ENCODE measurements around the gene CAMSAP3. TPM values are rescaled to one million over a fixed set of nuclear protein-coding genes. Genes with fewer than 3 reads are reported as not detected.

CAMSAP3 gene
- total RNA-seq, 1 experiment from 2014 or later, result 28.4 TPM

GRCh38 chr19:7562646-7563393 lies 32.8 kb upstream of the CAMSAP3 start:
- peak; percentile 34 for DNase-seq

More at GRCh38 chr19:7562646-7563393, 32.8 kb upstream of the CAMSAP3 start:
- Histone ChIP-seq H3K23ac (ENCODE audit: insufficient read length, low read depth, low read length) (no peak overlapping the region), H2BK12ac (ENCODE audit: insufficient read length, low read depth, low read length) (no peak overlapping the region), H2AFZ (ENCODE audit: low read length) (no peak overlapping the region), H3K18ac (ENCODE audit: insufficient read length, low read depth, low read length) (no peak overlapping the region), H2BK15ac (ENCODE audit: low read depth, low read length) (no peak overlapping the region), H3K27ac (ENCODE audit: insufficient read length, low read depth, low read length) (no peak overlapping the region), H3T11ph (ENCODE audit: low read length) (no peak overlapping the region), H3K27me3 (ENCODE audit: insufficient read depth, low read length) (no peaks in the 10 kb centered on the region), H3K23me2 (ENCODE audit: insufficient read length, low read depth, low read length, poor library complexity, severe bottlenecking) (no peaks in the 10 kb centered on the region), H4K5ac (ENCODE audit: insufficient read length, low read depth, low read length) (no peak overlapping the region), H2BK120ac (ENCODE audit: low read depth, low read length, poor library complexity, severe bottlenecking) (no peak overlapping the region), H3K79me2 (ENCODE audit: insufficient read depth, low read length) (no peaks in the 10 kb centered on the region), H4K8ac (replicated peaks; ENCODE audit: insufficient read length, low read depth, low read length) (no peak overlapping the region), H2AK5ac (ENCODE audit: insufficient read length, low read length) (no peak overlapping the region), H2BK5ac (ENCODE audit: insufficient read length, low read length) (no peak overlapping the region), H3K4ac (ENCODE audit: low read depth, low read length) (no peak overlapping the region), H3K79me1 (ENCODE audit: insufficient read depth, low read depth, low read length, poor library complexity, severe bottlenecking) (no peaks in the 10 kb centered on the region), H4K20me1 (ENCODE audit: control insufficient read depth, insufficient read depth, insufficient read length) (no peaks in the 10 kb centered on the region), H3K56ac (ENCODE audit: insufficient read length, low read depth, low read length) (no peak overlapping the region), H4K91ac (ENCODE audit: insufficient read length, low read depth, low read length) (no peak overlapping the region), H3K4me2 (ENCODE audit: insufficient read depth, insufficient read length, low read length) (no peak overlapping the region), H3K4me1 (ENCODE audit: insufficient read depth, low read length) (no peaks in the 10 kb centered on the region), H3K14ac (ENCODE audit: insufficient read depth, low read length) (no peak overlapping the region), H2BK20ac (ENCODE audit: low read depth, low read length, poor library complexity, severe bottlenecking) (no peak overlapping the region), H3K9ac (ENCODE audit: extremely low read depth, insufficient read length, low read length) (no peak overlapping the region), H3K9me3 (ENCODE audit: control insufficient read depth, low read depth, low read length) (no peaks in the 10 kb centered on the region)
- no peaks in the 10 kb centered on the region for H3K4me1 Mint-ChIP-seq
- H3K36me3 Mint-ChIP-seq (ENCODE audit: insufficient read depth in 1 of 3, low read depth in 3 of 3), result peaks cover 8 to 24% (median 17%) of the 10 kb centered on the region in 3 experiments; a peak in 6 of 7 replicates
- no peak for TF ChIP-seq CTCF (conservative IDR thresholded peaks at IDR 0.05)
- no peak overlapping the region for H3K4me3 Mint-ChIP-seq
- peaks cover 1% of the 10 kb centered on the region for H3K27me3 Mint-ChIP-seq (ENCODE audit: low read depth)
- WGBS (ENCODE audit: extremely low coverage, insufficient read length, low lambda C conversion rate), result no CpG with 5 or more reads among the region's 16 CpGs
- H3K9me3 Mint-ChIP-seq, result no peaks in the 10 kb centered on the region; a peak in 1 of 5 replicates
- H3K27ac Mint-ChIP-seq, result no peak overlapping the region

Measured in H9 (cell line).